ENCODE data around the gene POLR1A. TPM values are rescaled to one million over a fixed set of nuclear protein-coding genes. Genes with fewer than 3 reads are reported as not detected.

Gene POLR1A
- total RNA-seq, 1 experiment from 2014 or later = 62.7 TPM

GRCh38 chr2:86025976-86026743 lies 79.5 kb downstream of the POLR1A start:
- H3K79me1 ChIP-seq (ENCODE audit: insufficient read depth, low read depth, low read length, poor library complexity, severe bottlenecking) = no peaks in the 10 kb centered on the region
- H3K9ac ChIP-seq (ENCODE audit: extremely low read depth, insufficient read length, low read length) = no peak overlapping the region
- DNase-seq = no peak
- no peak overlapping the region for H4K8ac ChIP-seq (replicated peaks; ENCODE audit: insufficient read length, low read depth, low read length)
- H3K18ac ChIP-seq (ENCODE audit: insufficient read length, low read depth, low read length) = no peak overlapping the region
- H2BK15ac ChIP-seq (ENCODE audit: low read depth, low read length) = no peak overlapping the region
- no peaks in the 10 kb centered on the region for H3K23me2 ChIP-seq (ENCODE audit: insufficient read length, low read depth, low read length, poor library complexity, severe bottlenecking)
- WGBS (ENCODE audit: extremely low coverage, insufficient read length, low lambda C conversion rate) = no CpG with 5 or more reads among the region's 8 CpGs
- H3K4me3 Mint-ChIP-seq = no peak overlapping the region
- no peak overlapping the region for H2AK5ac ChIP-seq (ENCODE audit: insufficient read length, low read length)
- no peak overlapping the region for H2BK120ac ChIP-seq (ENCODE audit: low read depth, low read length, poor library complexity, severe bottlenecking)
- H3K9me3 ChIP-seq (ENCODE audit: control insufficient read depth, low read depth, low read length) = no peaks in the 10 kb centered on the region
- H3K27me3 ChIP-seq (ENCODE audit: insufficient read depth, low read length) = no peaks in the 10 kb centered on the region
- no peak overlapping the region for H3K23ac ChIP-seq (ENCODE audit: insufficient read length, low read depth, low read length)
- no peaks in the 10 kb centered on the region for H3K79me2 ChIP-seq (ENCODE audit: insufficient read depth, low read length)
- no peak overlapping the region for H3K4ac ChIP-seq (ENCODE audit: low read depth, low read length)
- no peaks in the 10 kb centered on the region; a peak in 1 of 5 replicates for H3K9me3 Mint-ChIP-seq
- no peaks in the 10 kb centered on the region for H3K4me1 Mint-ChIP-seq
- no peak for TF ChIP-seq CTCF (conservative IDR thresholded peaks at IDR 0.05)
- no peaks in the 10 kb centered on the region for H3K27me3 Mint-ChIP-seq (ENCODE audit: low read depth)
- no peaks in the 10 kb centered on the region for H4K20me1 ChIP-seq (ENCODE audit: control insufficient read depth, insufficient read depth, insufficient read length)
- no peaks in the 10 kb centered on the region for H3K4me1 ChIP-seq (ENCODE audit: insufficient read depth, low read length)
- H3K56ac ChIP-seq (ENCODE audit: insufficient read length, low read depth, low read length) = no peak overlapping the region
- no peak overlapping the region for H3K4me2 ChIP-seq (ENCODE audit: insufficient read depth, insufficient read length, low read length)
- no peak overlapping the region for H3T11ph ChIP-seq (ENCODE audit: low read length)
- H2BK12ac ChIP-seq (ENCODE audit: insufficient read length, low read depth, low read length) = no peak overlapping the region
- peaks cover 25 to 70% (median 62%) of the 10 kb centered on the region in 3 experiments; a peak in 6 of 7 replicates for H3K36me3 Mint-ChIP-seq (ENCODE audit: insufficient read depth in 1 of 3, low read depth in 3 of 3)
- H3K27ac Mint-ChIP-seq = no peak overlapping the region; a peak in 1 of 7 replicates
- H3K14ac ChIP-seq (ENCODE audit: insufficient read depth, low read length) = no peak overlapping the region
- H4K91ac ChIP-seq (ENCODE audit: insufficient read length, low read depth, low read length) = no peak overlapping the region
- no peak overlapping the region for H2BK20ac ChIP-seq (ENCODE audit: low read depth, low read length, poor library complexity, severe bottlenecking)
- H2BK5ac ChIP-seq (ENCODE audit: insufficient read length, low read length) = no peak overlapping the region
- no peak overlapping the region for H3K27ac ChIP-seq (ENCODE audit: insufficient read length, low read depth, low read length)
- H4K5ac ChIP-seq (ENCODE audit: insufficient read length, low read depth, low read length) = no peak overlapping the region
- H2AFZ ChIP-seq (ENCODE audit: low read length) = no peak overlapping the region
